K562 (cell line): ENCODE measurements around the gene RUNDC3A. TPM values are rescaled to one million over a fixed set of nuclear protein-coding genes. Genes with fewer than 3 reads are reported as not detected.

Experiments
- ARID3A ChIP-seq: IDR thresholded peaks from 2 replicates; pipeline ENCODE4 v1.6.1; 2012; ENCODE audit warnings: low read depth, low read length, improper control_type of control experiment, borderline replicate concordance
- BCLAF1 ChIP-seq, 2 experiments: fragments of 450-650 bp in 1 of 2; IDR thresholded peaks; 2 replicates each; pipeline ENCODE4 v1.6.1; 2011 to 2017; ENCODE audit warnings: low read depth in 2 of 2, antibody characterized with exemption in 1 of 2, borderline replicate concordance in 1 of 2, low read length in 1 of 2, mild to moderate bottlenecking in 1 of 2, mixed read lengths in 1 of 2; ENCODE audit not compliant: control insufficient read depth in 1 of 2
- C11orf30 ChIP-seq: fragments of 450-650 bp; IDR thresholded peaks from 2 replicates; pipeline ENCODE4 v1.6.1; 2016; ENCODE audit warnings: low read depth, mild to moderate bottlenecking
- CREM ChIP-seq: IDR thresholded peaks from 2 replicates; pipeline ENCODE4 v1.6.1; 2014; ENCODE audit warnings: antibody characterized with exemption, low read depth
- CTBP1 ChIP-seq: fragments of 450-650 bp; IDR thresholded peaks from 2 replicates; pipeline ENCODE4 v1.6.1; 2016; ENCODE audit warnings: borderline replicate concordance
- ETV1 ChIP-seq: fragments of 450-650 bp; conservative IDR thresholded peaks from 2 replicates; pipeline ENCODE4 v1.6.1; 2016; ENCODE audit warnings: missing genetic modification characterization, control low read depth, low read depth, missing compliant biosample characterization
- FOXA3 ChIP-seq, 2 experiments: fragments of 450-650 bp in 1 of 2; sonication (generic) in 1 of 2; formaldehyde crosslinking; IDR thresholded peaks in 1 of 2; conservative IDR thresholded peaks in 1 of 2; 2 replicates each; pipeline versions ENCODE4 v1.4.0 to v1.8.0; 2020 to 2022; ENCODE audit warnings: mild to moderate bottlenecking in 2 of 2, missing genetic modification reagents in 1 of 2
- JUND ChIP-seq, 2 experiments: IDR thresholded peaks; 2 replicates in 1 of 2; 3 replicates in 1 of 2; pipeline ENCODE4 v1.6.1; 2011; ENCODE audit warnings: borderline replicate concordance in 2 of 2, low read depth in 2 of 2, low read length in 2 of 2, improper control_type of control experiment in 1 of 2, missing biosample characterization in 1 of 2, missing genetic modification characterization in 1 of 2, missing genetic modification reagents in 1 of 2
- MNT ChIP-seq, 2 experiments: fragments of 450-650 bp; conservative IDR thresholded peaks; 2 replicates each; pipeline ENCODE4 v1.6.1; 2017; ENCODE audit warnings: mild to moderate bottlenecking in 2 of 2, moderate library complexity in 2 of 2
- MYC ChIP-seq, 2 experiments: fragments of 250-450 bp in 1 of 2; sonication (Bioruptor Pico) in 1 of 2; IDR thresholded peaks; 2 replicates each; pipeline versions ENCODE4 v1.5.1 to v1.6.1; 2012 to 2021; ENCODE audit warnings: low read depth in 2 of 2, borderline replicate concordance in 1 of 2, improper control_type of control experiment in 1 of 2, low read length in 1 of 2, mild to moderate bottlenecking in 1 of 2, moderate library complexity in 1 of 2
- SPI1 ChIP-seq: IDR thresholded peaks from 2 replicates; pipeline ENCODE4 v1.6.1; 2011; ENCODE audit warnings: low read depth, low read length, control low read depth, borderline replicate concordance
- THAP12 ChIP-seq: fragments of 250-450 bp; sonication (Bioruptor Pico); IDR thresholded peaks from 2 replicates; pipeline ENCODE4 v1.9.0; 2021; ENCODE audit warnings: mild to moderate bottlenecking, inconsistent platforms
- polyA plus RNA-seq, 8 experiments: library from polyadenylated mRNA; depleted of rRNA in 4 of 8; stranded (reverse) in 5 of 8; unstranded in 3 of 8; fragments of >200 nt; fragmentation: Nextera tagmentation in 2 of 8; fragmentation: Illumina TruSeq in 1 of 8; extraction: Ambion mirVana in 2 of 8; extraction: Trizol in 1 of 8; gene quantifications; 2 replicates each; pipeline versions ENCODE4 v1.2.1 to v1.2.3, GENCODE V29; 2011 to 2014; ENCODE audit warnings: inconsistent platforms in 1 of 8, missing spikeins in 1 of 8
- total RNA-seq, 7 experiments: library from RNA; depleted of rRNA in 6 of 7; stranded (reverse); fragments of >200 nt in 6 of 7; fragmentation: Illumina TruSeq in 2 of 7; extraction: Trizol in 2 of 7; gene quantifications; 2 replicates each; pipeline versions ENCODE4 v1.2.1 to v1.2.3, GENCODE V29; 2011 to 2021; ENCODE audit warnings: low replicate concordance in 1 of 7

RUNDC3A gene
- total and polyA plus RNA-seq, 9 of the 15 experiments (the other 6 are each of a cell fraction or from before 2014, with no cell fraction given), result not detected

- TF ChIP-seq JUND (IDR thresholded peaks at IDR 0.05; ENCODE audit: borderline replicate concordance, low read depth, low read length) (0 out of 2 replicates have a peak, but pooled peaks have one; percentile 23), JUND (tag; IDR thresholded peaks at IDR 0.05; ENCODE audit: borderline replicate concordance, low read depth, low read length) (no peak), SPI1 (no peak), C11orf30 (no peak), CTBP1 (0 out of 2 replicates have a peak, but pooled peaks have one; percentile 24), BCLAF1 (IDR thresholded peaks at IDR 0.05; ENCODE audit: borderline replicate concordance in 1 of 2, control insufficient read depth in 1 of 2, low read depth in 2 of 2, low read length in 1 of 2) (no peak), THAP12 (CRISPR knock-in tag) (no peak), CREM (0 out of 2 replicates have a peak, but pooled peaks have one; percentile 40), ARID3A (peak; percentile 55; the same call in 1 of the 2 replicates), MYC (IDR thresholded peaks at IDR 0.05; ENCODE audit: low read depth, low read length) (peak; percentile 31; the same call in 1 of the 2 replicates), MYC (CRISPR knock-in tag; IDR thresholded peaks at IDR 0.05; ENCODE audit: borderline replicate concordance, low read depth) (no peak), MNT (conservative IDR thresholded peaks at IDR 0.05) (peak; percentile 26 to 32; a peak in 2 of 4 replicates), FOXA3 (CRISPR knock-in tag; conservative IDR thresholded peaks at IDR 0.05 in 1 of 2, IDR thresholded peaks at IDR 0.05 in 1 of 2) (0 out of 4 replicates have a peak, but pooled peaks of 1 of the 2 experiments have one; percentile 63), ETV1 (no peak)
These were observed 22.9 kb downstream of the RUNDC3A start (continued) for GRCh38 chr17:44331249-44331760.
